Head of caudate nucleus (tissue), 42 donors: ENCODE measurements around the gene VSTM4.
A peak's percentile ranks its signal among the peaks of the same experiment; 100 is the strongest.

Source experiments
- DNase-seq, 42 donors: peaks; one replicate each; pipeline versions ENCODE4 v3.0.0 to v3.0.0-alpha.2; 2020 to 2021; ENCODE audit warnings: mixed read lengths in 7 of 42
- intact Hi-C: fragments of 100-400 bp; cut with DNase I; formaldehyde crosslinking; loops from one replicate; pipeline ENCODE4 v1.15.0; 2022

VSTM4 gene

GRCh38 chr10:49144058-49144720, 28.9 kb upstream of the VSTM4 start:
- no peak for DNase-seq
- intact Hi-C loops, result no loop called here

GRCh38 chr10:49143249-49143648, 27.9 kb upstream of the VSTM4 start:
- intact Hi-C loops, result no loop called here
- DNase-seq, result no peak

- DNase-seq, result no peak
- intact Hi-C loops, result no loop called here
Measured at GRCh38 chr10:49141541-49142332, 26.4 kb upstream of the VSTM4 start.

GRCh38 chr10:49140304-49141177, 25.2 kb upstream of the VSTM4 start:
- DNase-seq, result no peak
- intact Hi-C loops, result no loop called here

- DNase-seq, result peak in 8 of 42 donors; percentile 12 to 57 (median 24)
- intact Hi-C loops, result no loop called here
Measured at GRCh38 chr10:49139846-49140195, 24.5 kb upstream of the VSTM4 start.

GRCh38 chr10:49139028-49139845, 23.9 kb upstream of the VSTM4 start:
- intact Hi-C loops, result no loop called here
- no peak for DNase-seq

GRCh38 chr10:49138361-49138891, 23.1 kb upstream of the VSTM4 start:
- no peak for DNase-seq
- intact Hi-C loops, result no loop called here

- intact Hi-C loops, result no loop called here
- DNase-seq, result no peak
Measured at GRCh38 chr10:49136525-49136924, 21.2 kb upstream of the VSTM4 start.

GRCh38 chr10:49135575-49136313, 20.4 kb upstream of the VSTM4 start:
- no peak for DNase-seq
- intact Hi-C loops, result no loop called here

- intact Hi-C loops, result no loop called here
- no peak for DNase-seq
Measured at GRCh38 chr10:49134327-49134726, 19.0 kb upstream of the VSTM4 start.

- intact Hi-C loops, result no loop called here
- no peak for DNase-seq
Measured at GRCh38 chr10:49133706-49134248, 18.5 kb upstream of the VSTM4 start, which contains the start of gene FAM170B. TSS of gene FAM170B (minus strand) at chr10:49134021. CDS start at chr10:49133918, 103 bp downstream.

- DNase-seq, result no peak
- intact Hi-C loops, result no loop called here
Measured at GRCh38 chr10:49132362-49132737, 17.0 kb upstream of the VSTM4 start.

- no peak for DNase-seq
- intact Hi-C loops, result no loop called here
Measured at GRCh38 chr10:49131507-49132361, 16.4 kb upstream of the VSTM4 start.

GRCh38 chr10:49129376-49129775, 14.1 kb upstream of the VSTM4 start:
- intact Hi-C loops, result no loop called here
- no peak for DNase-seq

- intact Hi-C loops, result no loop called here
- DNase-seq, result no peak
Measured at GRCh38 chr10:49128854-49129253, 13.5 kb upstream of the VSTM4 start.

GRCh38 chr10:49123981-49124950, 8.9 kb upstream of the VSTM4 start:
- no peak for DNase-seq
- intact Hi-C loops, result no loop called here
